Gastroesophageal sphincter (tissue), 4 donors: ENCODE measurements around the gene DEK. TPM values are rescaled to one million over a fixed set of nuclear protein-coding genes. Genes with fewer than 3 reads are reported as not detected.
"Not testable (repeated sequence)": the region's sequence is repeated elsewhere in the genome, so short reads cannot be mapped to it uniquely, and the experiment has no call there.

ENCODE experiments used
- ATAC-seq: fragments of 150-250 bp; one replicate; pipeline ENCODE4 v1.9.1; 2016; ENCODE audit warnings: mild to moderate bottlenecking, moderate library complexity
- H3K27ac ChIP-seq, 4 donors: fragments of 200-600 bp; sonication (generic) in 3 of 4; 1 replicate in 3 of 4; 2 replicates in 1 of 4; pipeline ENCODE4 v1.5.1; 2016 to 2019
- H3K27me3 ChIP-seq: fragments of 200-600 bp; sonication (generic); one replicate; pipeline ENCODE4 v1.5.1; 2019
- H3K36me3 ChIP-seq, 2 donors: fragments of 200-600 bp; sonication (generic); one replicate each; pipeline ENCODE4 v1.5.1; 2019; ENCODE audit warnings: control low read depth in 1 of 2
- H3K4me1 ChIP-seq, 3 donors: fragments of 200-600 bp; sonication (generic); 1 replicate in 2 of 3; 2 replicates in 1 of 3; pipeline ENCODE4 v1.5.1; 2016 to 2019; ENCODE audit warnings: control low read depth in 2 of 3
- H3K4me3 ChIP-seq, 2 donors: fragments of 200-600 bp; sonication (generic); one replicate each; pipeline ENCODE4 v1.5.1; 2019; ENCODE audit warnings: mild to moderate bottlenecking in 1 of 2, moderate library complexity in 1 of 2
- H3K9me3 ChIP-seq, 3 donors: fragments of 200-600 bp; sonication (generic); one replicate each; pipeline ENCODE4 v1.5.1; 2017 to 2019; ENCODE audit warnings: control low read depth in 2 of 3
- CTCF ChIP-seq, 4 experiments: fragments of 200-600 bp in 2 of 4; fragments of 450-650 bp in 2 of 4; sonication (generic) in 1 of 4; IDR thresholded peaks; one replicate each; pipeline ENCODE4 v1.5.1; 2017 to 2019; ENCODE audit warnings: antibody characterized with exemption in 4 of 4, mild to moderate bottlenecking in 2 of 4, moderate library complexity in 2 of 4
- EP300 ChIP-seq: sonication (generic); formaldehyde crosslinking; IDR thresholded peaks from one replicate; pipeline ENCODE4 v1.6.1; 2017; ENCODE audit warnings: antibody characterized with exemption, mild to moderate bottlenecking
- POLR2A ChIP-seq, 2 donors: fragments of 450-650 bp; IDR thresholded peaks; one replicate each; pipeline ENCODE4 v1.6.1; 2017; ENCODE audit warnings: antibody characterized with exemption in 2 of 2, mild to moderate bottlenecking in 2 of 2, moderate library complexity in 1 of 2
- POLR2AphosphoS5 ChIP-seq: sonication (generic); formaldehyde crosslinking; IDR thresholded peaks from one replicate; pipeline ENCODE4 v1.6.1; 2017; ENCODE audit warnings: antibody characterized with exemption
- WGBS, 2 donors: methylation state at CpG; one replicate each; pipeline ENCODE4 v1.1.5; 2018; ENCODE audit warnings: low coverage in 1 of 2; 5-methylcytosine and 5-hydroxymethylcytosine counted together
- small RNA-seq, 4 donors: library from RNA; depleted of rRNA; stranded (forward); fragments of <200 nt; gene quantifications; one replicate each; pipeline ENCODE3, GENCODE V24; 2016
- total RNA-seq, 4 donors: library from RNA; depleted of rRNA; stranded (reverse); fragments of >200 nt; gene quantifications; one replicate each; pipeline ENCODE4 v1.1.0, GENCODE V29; 2016

DEK gene
- total RNA-seq, 4 donors from 2014 or later = 162 to 186 (median 177) TPM

- ATAC-seq = no peak
- TF ChIP-seq CTCF (IDR thresholded peaks at IDR 0.05) (no peak), EP300 (no peak), POLR2A (IDR thresholded peaks at IDR 0.05) (no peak), POLR2AphosphoS5 (no peak)
- Histone ChIP-seq H3K27me3 (no peaks in the 10 kb centered on the region), H3K9me3 (no peaks in the 10 kb centered on the region), H3K4me1 (no peaks in the 10 kb centered on the region), H3K27ac (no peak overlapping the region), H3K36me3 (peaks cover 0 to 22% of the 10 kb centered on the region in 2 donors), H3K4me3 (no peak overlapping the region)
- WGBS, 2 donors = 74 to 83% methylated on average over 3 of the region's 3 CpGs
Measured at GRCh38 chr6:18178960-18179615, 85.2 kb downstream of the DEK start.

GRCh38 chr6:18177286-18177965, 86.9 kb downstream of the DEK start:
- 93 to 100% methylated on average over 2 to 4 of the region's 4 CpGs for whole genome bisulfite sequencing, 2 donors
- Histone ChIP-seq H3K9me3 (no peaks in the 10 kb centered on the region), H3K27ac (no peak overlapping the region), H3K36me3 (peaks cover 0 to 33% of the 10 kb centered on the region in 2 donors), H3K4me1 (no peaks in the 10 kb centered on the region), H3K4me3 (no peak overlapping the region), H3K27me3 (no peaks in the 10 kb centered on the region)
- ATAC-seq = no peak
- TF ChIP-seq POLR2A (IDR thresholded peaks at IDR 0.05) = no peak
- no peak for TF ChIP-seq EP300
- no peak for TF ChIP-seq POLR2AphosphoS5
- TF ChIP-seq CTCF (IDR thresholded peaks at IDR 0.05) = no peak

- peaks cover 0 to 45% of the 10 kb centered on the region in 2 donors for H3K36me3 ChIP-seq
- 86 to 95% methylated on average over 4 of the region's 4 CpGs for WGBS, 2 donors
- H3K27me3 ChIP-seq, H3K27ac ChIP-seq, H3K9me3 ChIP-seq, H3K4me3 ChIP-seq, H3K4me1 ChIP-seq, ATAC-seq: not testable (repeated sequence)
Measured at GRCh38 chr6:18176198-18176597, 88.1 kb downstream of the DEK start.

Small RNA genes lying within 50 kb of the gene (small RNA-seq; reads per million reads assigned to genes)
- gene AL138825.1 (0 reads per million in 4 donors), gene RF00019 (0 reads per million in 4 donors), gene RNU6-263P (0 reads per million in 4 donors)

Other genes with a start within 250 kb of the DEK start
- gene NHLRC1, start 141.9 kb downstream of the DEK start, total RNA-seq = under 1 TPM; 0.54 to 0.93 (median 0.67) TPM
- gene TPMT, start 109.5 kb downstream of the DEK start, total RNA-seq = 1 to 10 TPM; 5.7 to 8.9 (median 7.2) TPM
- gene KDM1B, start 109.1 kb downstream of the DEK start, total RNA-seq = 10 to 100 TPM; 11.0 to 14.5 (median 12.7) TPM
- gene RNF144B, start 122.8 kb upstream of the DEK start, total RNA-seq = 10 to 100 TPM in 3 of 4 donors, 1 to 10 TPM in 1; 5.6 to 18.4 (median 15.2) TPM